T-helper 1 cell treated with Interleukin-12 subunit alpha and Interleukin-12 subunit beta and Interleukin-4 antibody, amounts not matched to agents 30 ng/mL and 1 ng/mL, for 36 hours (primary cell): Measurements from ENCODE around the gene CHST9. TPM values are rescaled to one million over a fixed set of nuclear protein-coding genes. Genes with fewer than 3 reads are reported as not detected.
"Not testable (repeated sequence)": the region's sequence is repeated elsewhere in the genome, so short reads cannot be mapped to it uniquely, and the experiment has no call there.

Experiments used
- intact Hi-C: fragments of 100-400 bp; cut with micrococcal nuclease; formaldehyde crosslinking; loops from one replicate; pipeline ENCODE4 v1.15.1; 2024
- total RNA-seq: library from RNA; stranded (reverse); gene quantifications from 2 replicates; pipeline ENCODE4 v1.2.3, GENCODE V29; 2022

CHST9 gene
- total RNA-seq, 1 donor from 2014 or later, result not detected

GRCh38 chr18:27005589-27005988 lies 179.5 kb downstream of the CHST9 start:
- intact Hi-C loops, result no loop called here

DNA sequence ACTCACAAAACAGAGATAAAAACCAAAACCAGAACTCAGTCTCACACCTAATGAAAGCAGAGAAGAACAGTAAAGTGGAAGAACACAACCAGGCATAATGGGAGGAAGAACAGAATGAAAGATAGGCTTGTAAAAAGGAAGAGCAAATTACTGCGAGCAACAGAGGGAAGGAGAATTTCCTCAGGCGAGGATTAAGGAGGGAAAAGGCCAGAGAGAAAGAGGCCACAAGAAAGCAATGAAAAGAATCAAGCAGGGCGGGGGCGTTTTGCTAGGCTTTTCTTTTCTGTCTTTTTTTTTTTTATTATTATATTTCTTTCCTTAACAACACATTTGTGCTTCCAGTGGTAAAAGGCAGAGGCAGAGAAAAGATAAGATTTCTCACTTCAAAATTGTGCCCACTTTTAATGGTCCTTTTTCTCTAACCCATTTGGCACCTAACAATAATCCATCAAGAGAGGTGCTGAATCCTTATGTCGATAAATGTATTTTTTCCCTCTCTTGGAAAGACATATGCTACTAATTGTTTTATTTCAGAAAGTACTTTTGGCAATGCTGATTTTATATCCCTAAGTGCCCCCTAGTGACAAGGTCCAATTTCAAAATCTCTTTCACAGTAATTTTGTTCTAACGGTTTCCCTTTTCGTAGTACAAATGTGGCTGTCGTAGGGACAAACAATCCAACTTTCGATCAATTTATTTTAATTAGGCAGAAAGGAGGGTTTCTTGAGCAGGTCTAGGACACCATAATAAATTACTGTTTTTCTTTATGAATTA lies 180.9 kb downstream of the CHST9 start:
- intact Hi-C loops, result no loop called here

DNA sequence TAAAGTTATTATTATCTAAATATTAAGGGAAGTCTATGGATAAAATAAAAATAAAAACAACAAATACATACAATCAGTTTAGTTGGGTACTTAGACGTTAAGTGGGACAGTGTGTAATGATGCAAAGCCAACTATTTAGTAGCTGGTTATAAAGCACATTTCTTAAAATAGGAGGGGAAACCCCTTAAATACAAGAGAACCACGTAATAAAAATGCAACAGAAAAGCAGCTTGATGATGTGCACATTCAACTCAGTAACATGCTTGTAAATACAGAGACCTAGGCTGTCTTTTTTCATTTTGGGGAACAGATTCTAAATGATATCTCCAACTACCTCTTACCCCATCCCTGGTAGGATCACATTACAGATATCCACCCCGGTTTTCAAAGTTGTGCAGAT lies 185.3 kb downstream of the CHST9 start:
- intact Hi-C loops, result no loop called here

- intact Hi-C loops, result no loop called here
These were observed 191.5 kb downstream of the CHST9 start for GRCh38 chr18:26993568-26993967.

DNA sequence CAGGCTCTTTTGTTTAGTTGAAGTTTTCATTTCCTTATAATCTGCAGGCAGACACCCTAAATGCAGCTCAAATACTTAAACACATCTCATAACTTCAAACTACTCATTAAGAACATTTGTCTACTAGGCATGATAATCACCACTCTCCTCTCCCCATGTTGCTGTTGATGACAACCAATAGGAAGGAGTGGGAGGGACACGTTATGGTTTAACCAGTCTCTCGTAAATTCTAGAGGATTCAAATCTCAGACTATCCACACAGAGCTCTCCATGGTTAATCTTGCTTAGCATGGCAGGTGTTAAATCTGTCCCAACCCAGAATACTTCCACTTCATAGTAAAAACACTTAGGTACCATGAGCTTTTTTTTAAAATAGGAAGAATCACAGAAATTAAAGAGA lies 192.2 kb downstream of the CHST9 start:
- intact Hi-C loops, result no loop called here

DNA sequence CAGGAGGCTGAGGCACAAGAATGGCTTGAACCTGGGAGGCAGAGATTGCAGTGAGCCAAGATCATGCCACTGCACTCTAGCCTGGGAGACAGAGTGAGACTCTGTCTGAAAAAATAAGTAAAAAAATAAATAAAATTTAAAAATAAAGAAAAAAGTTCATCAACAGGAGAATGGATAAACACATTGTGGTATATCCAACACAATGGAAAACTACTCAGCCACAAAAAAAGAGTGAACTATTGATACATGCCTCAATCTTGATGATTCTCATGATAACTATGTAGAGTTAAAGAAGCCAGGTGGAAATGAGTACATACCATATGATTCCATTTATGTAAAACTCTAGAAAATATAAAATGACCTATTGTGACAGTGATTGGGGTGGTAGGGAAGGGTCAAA lies 195.3 kb downstream of the CHST9 start:
- intact Hi-C loops, result no loop called here

DNA sequence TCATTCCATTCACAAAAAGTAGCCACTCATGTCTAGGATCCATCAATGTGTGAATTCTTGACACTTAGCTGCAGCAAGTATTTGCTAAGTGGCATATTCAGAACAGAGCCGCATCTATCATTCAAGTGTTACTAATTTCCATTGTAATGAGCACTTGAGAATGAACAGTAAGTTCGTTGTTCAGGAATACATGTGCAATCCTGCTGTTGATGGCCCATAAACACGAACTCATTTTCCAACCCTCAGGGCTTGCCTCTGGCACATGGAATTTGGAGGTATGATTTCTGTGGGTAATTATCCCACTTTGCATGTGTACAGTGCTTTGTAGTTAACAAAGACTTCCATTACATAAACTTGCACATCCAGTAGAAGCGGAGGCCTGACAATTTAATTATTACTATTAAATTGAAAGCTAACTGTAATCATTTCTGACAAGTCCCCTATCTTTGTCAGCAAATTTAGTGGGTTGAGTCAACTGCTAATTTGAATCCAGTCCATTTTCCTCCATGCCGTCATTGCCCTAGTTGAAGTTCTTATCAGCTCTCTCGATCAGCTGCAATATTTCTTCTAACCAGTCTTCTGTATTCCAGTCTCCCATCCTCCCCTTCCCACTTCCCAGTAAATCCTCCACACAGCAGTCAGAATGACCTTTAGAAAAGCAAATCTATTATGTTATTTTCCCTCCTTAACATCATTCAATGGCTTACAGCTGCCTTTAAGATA lies 203.6 kb downstream of the CHST9 start:
- intact Hi-C loops, result no loop called here

DNA sequence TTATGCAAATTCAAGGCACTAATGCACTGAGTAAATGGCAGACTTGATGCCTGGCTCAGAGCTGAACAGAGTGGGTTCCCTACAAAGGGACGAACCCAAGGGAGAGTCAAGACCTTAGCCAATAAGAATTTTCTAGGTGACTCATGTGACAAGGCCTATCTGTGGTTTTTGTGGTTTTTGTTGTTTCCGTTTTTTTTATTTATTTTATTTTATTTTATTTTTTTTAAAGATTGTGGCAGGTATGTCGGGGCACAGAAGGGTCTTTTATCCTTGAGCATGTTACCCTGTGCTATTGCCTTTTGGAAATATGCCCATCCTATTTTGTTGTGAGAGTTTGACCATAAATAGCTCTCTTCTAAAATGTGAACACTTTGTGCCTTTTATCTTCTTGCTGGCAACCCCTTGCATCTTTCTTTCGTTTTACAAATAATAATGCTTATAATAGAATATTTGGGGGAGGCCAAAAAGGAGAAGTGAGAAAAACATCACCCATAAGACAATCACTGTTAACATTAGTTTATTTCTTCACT lies 206.2 kb downstream of the CHST9 start:
- intact Hi-C loops, result no loop called here

DNA sequence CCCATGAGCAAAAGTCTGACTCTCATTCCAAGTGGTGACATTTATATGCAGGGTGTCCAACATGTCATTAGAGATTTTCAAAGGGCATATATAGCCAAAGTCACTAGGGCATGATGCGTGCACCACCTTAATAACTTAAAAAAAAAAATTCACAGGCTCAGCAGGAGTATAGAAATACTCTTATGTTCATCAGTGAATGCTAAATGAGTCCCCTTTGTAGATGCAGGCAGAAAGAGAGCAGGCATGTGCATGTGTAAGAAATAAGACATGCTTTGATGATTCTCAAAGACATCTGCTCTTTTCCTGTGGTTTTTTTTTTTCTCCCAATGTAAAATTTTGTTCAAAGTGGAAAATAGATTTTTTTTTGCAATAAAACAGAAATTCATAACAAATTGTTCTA lies 207.3 kb downstream of the CHST9 start:
- intact Hi-C loops, result no loop called here

- intact Hi-C loops, result no loop called here
These were observed 208.9 kb downstream of the CHST9 start for GRCh38 chr18:26976206-26976605.

DNA sequence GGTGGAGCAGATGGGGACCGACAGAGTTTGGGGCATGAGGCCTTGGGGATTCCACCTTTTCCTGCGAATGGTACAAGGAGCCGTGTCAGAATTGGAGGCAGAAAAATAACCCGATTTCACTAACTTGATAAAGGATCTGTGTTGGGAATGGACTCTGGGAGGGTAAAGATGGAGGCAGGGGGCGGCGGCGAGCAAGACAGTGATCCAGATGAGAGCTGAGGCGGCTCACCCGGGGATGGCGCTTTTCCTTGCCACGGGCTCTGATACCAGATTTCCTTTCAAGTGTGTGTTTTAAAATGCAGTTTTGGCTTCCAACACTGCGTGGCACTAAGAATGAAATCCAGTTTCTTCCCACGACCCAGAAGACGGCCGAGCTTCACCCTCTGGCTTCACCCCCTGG lies 212.6 kb downstream of the CHST9 start:
- intact Hi-C loops, result not testable (repeated sequence)

GRCh38 chr18:26971409-26971808 lies 213.7 kb downstream of the CHST9 start:
- intact Hi-C loops, result no loop called here

GRCh38 chr18:26970637-26971036 lies 214.5 kb downstream of the CHST9 start:
- intact Hi-C loops, result no loop called here

DNA sequence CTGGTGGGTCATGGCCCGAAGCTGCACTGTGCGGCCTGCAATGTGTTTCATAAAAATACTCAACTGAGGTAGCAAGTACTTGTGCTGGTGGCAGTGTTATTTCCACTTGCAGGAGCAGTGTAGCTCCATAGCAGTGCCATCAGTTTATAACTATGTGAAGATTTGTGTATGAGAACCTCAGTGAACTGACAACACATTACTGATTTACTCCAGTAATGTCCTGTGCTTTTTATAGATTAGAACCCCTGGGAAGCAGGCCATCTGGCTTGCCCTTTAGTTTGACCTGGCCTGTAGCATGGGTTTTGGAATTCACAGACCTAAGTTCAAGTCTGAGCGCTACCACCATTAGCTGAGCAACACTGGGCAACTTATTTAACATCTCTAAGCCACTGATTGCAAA lies 219.9 kb downstream of the CHST9 start:
- intact Hi-C loops, result no loop called here

DNA sequence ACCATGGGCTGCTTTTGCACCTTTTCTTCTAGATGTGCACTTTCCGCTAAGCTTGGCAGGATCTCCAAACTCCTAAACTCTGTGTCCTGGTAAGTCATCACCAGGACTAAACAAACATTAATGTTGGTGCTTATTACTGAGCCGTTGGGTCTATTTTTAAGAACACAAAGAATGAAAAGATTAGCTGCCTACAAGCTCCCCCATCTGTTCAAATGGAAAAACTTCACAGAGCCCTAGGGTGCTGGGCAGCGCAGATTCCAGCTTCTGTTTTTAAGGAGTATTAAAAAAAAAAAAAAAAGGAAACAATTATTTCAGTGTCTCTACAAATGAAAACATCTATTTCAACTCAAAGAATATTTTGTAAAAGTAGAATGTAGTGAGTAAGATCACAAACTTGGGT lies 221.8 kb downstream of the CHST9 start:
- intact Hi-C loops, result no loop called here

- intact Hi-C loops, result no loop called here
These were observed 223.3 kb downstream of the CHST9 start for GRCh38 chr18:26961839-26962238.

GRCh38 chr18:26960911-26961310 lies 224.2 kb downstream of the CHST9 start:
- intact Hi-C loops, result no loop called here

DNA sequence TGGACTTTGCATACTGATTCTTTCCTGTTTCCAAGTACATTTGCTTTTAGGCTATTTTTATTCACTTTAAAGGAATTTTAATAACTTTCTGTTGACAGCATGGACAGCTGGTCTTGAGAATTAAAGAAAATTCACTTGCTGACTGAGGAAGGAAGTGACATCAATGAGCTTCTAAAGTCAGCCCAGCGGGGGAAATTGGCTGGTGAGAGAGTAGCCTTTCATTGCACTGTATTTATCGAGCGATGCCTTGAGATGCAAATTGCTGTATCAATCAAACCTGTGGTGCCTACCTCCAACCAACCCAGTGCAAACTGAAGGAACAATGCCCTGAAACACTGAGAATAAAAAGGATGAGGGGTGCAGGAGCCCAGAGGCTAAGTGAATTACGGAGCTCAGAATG lies 228.2 kb downstream of the CHST9 start:
- intact Hi-C loops, result no loop called here

GRCh38 chr18:26948703-26949102 lies 236.4 kb downstream of the CHST9 start:
- intact Hi-C loops, result no loop called here

DNA sequence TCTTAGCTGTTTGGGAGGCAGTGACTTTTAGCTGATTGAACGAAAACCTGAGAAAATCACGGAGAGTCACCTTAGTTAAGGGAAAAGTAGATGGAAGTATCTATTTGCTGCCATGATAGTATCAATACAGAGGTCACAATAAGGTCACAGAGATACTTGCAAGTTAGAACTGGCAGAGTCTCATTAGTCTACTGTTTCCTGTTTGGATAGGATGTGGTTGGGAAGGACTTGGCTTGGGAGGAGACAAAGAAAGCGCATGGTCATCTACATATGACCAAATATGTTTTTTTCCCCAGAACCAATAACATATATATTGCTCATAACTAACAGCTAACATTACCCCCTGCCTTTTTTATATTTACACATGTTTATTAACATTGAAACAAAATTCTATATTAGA lies 241.2 kb downstream of the CHST9 start:
- intact Hi-C loops, result no loop called here

DNA sequence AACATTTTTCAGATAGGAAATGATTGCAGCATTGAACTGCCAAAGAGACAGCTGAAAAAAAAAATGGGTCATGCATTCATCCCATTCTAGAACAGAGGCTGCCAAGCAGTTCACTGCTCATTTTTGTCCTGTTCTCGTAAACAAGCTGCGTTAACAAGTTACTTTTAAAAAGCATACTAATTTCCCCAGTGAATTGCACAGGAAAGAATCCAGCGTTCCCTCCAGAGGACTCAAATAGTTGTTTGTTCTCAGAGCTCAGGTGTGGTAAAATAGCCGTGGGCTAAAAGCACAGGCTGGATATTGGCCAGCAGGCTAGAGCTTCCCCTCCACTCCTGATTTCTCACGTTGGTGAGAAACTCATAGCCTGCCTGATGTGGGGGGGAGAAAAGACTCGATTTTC lies 243.5 kb downstream of the CHST9 start:
- intact Hi-C loops, result no loop called here

DNA sequence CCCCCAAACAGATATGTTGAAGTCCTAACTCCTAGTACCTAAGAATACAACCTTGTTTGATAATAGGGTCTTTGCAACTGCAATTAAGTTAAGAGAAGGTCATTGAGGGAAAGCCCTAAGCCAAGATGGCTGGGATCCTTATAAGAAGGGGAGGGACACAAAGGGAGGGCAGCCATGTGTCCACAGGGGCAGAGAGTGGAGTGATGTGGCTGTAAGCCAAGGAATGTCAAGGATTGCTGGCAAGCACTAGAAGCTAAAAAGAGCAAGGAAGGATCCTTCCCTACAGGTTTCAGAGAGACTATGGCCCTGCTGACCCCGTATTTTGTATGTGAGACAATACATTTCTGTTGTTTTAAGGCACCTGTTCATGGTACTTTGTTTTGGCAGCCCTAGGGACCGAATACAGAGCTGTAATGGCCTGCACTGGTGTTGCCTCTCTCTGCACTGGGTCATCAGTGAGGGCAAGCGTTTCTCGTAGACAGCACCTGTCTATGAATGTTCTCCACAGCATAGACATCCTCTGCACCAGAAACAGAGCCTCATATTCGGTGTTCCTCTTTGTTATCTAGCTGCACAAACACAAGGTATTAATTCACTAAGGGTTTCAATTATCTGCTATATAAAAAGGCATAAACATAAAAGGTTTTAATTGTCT lies 244.2 kb downstream of the CHST9 start:
- intact Hi-C loops, result no loop called here
